Mesothelial cell of epicardium (in vitro differentiated cells): ENCODE data around the gene RPL22. TPM values are rescaled to one million over a fixed set of nuclear protein-coding genes. Genes with fewer than 3 reads are reported as not detected.
"Not testable (repeated sequence)": the region's sequence is repeated elsewhere in the genome, so short reads cannot be mapped to it uniquely, and the experiment has no call there.

Source experiments
- DNase-seq, 2 experiments: peaks; one replicate each; pipeline ENCODE4 v3.0.0; 2021; ENCODE audit warnings: low spot score in 2 of 2; ENCODE audit not compliant: unreplicated experiment in 2 of 2
- H3K27ac Mint-ChIP-seq: 2 replicates; pipeline ENCODE4 v1.8.0; 2021; ENCODE audit warnings: mixed read lengths
- H3K27me3 Mint-ChIP-seq: 2 replicates; pipeline ENCODE4 v1.8.0; 2021; ENCODE audit warnings: low read depth, mixed read lengths
- H3K36me3 Mint-ChIP-seq: 2 replicates; pipeline ENCODE4 v1.8.0; 2021; ENCODE audit warnings: mixed read lengths
- H3K4me1 Mint-ChIP-seq: 2 replicates; pipeline ENCODE4 v1.8.0; 2021; ENCODE audit warnings: mixed read lengths
- H3K4me3 Mint-ChIP-seq: 2 replicates; pipeline ENCODE4 v1.8.0; 2021; ENCODE audit warnings: mild to moderate bottlenecking, moderate library complexity, mixed read lengths
- H3K9me3 Mint-ChIP-seq: 2 replicates; pipeline ENCODE4 v1.8.0; 2021; ENCODE audit warnings: mixed read lengths
- total RNA-seq: library from RNA; stranded (reverse); gene quantifications from 3 replicates; pipeline ENCODE4 v1.2.1, GENCODE V29; 2021
- TF ChIP-seq, protein P1 (sequence below): fragments of 200-600 bp; sonication (generic); IDR thresholded peaks from one replicate; pipeline ENCODE4 v1.5.0; 2021; ENCODE audit warnings: antibody characterized with exemption; ENCODE audit not compliant: unreplicated experiment

Gene RPL22
- total RNA-seq, 1 donor from 2014 or later, result 426 TPM

DNA sequence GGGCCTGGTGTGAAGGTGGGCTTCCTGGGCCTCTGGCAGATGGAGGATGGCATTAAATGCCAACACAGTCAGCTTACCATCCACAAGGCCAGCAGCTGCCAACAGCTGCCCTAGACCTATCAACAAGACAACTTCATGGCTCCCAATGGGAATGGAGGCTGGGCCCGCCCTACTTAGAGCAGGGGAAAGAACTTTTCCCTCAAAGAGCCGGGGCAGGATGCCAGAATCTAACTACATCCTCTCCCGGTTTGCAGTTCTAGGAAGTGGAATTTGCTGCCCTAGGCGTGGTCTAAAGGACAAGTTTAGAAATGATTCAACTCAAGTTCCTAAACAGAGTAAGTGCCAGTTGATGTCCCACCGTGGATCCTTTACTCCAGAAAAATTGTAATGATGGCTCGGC is 23.2 kb upstream of the RPL22 start:
- no peaks in the 10 kb centered on the region for H3K9me3 Mint-ChIP-seq
- H3K27ac Mint-ChIP-seq, result no peak overlapping the region
- no peak for DNase-seq
- H3K27me3 Mint-ChIP-seq, result no peaks in the 10 kb centered on the region
- TF ChIP-seq, protein P1, sequence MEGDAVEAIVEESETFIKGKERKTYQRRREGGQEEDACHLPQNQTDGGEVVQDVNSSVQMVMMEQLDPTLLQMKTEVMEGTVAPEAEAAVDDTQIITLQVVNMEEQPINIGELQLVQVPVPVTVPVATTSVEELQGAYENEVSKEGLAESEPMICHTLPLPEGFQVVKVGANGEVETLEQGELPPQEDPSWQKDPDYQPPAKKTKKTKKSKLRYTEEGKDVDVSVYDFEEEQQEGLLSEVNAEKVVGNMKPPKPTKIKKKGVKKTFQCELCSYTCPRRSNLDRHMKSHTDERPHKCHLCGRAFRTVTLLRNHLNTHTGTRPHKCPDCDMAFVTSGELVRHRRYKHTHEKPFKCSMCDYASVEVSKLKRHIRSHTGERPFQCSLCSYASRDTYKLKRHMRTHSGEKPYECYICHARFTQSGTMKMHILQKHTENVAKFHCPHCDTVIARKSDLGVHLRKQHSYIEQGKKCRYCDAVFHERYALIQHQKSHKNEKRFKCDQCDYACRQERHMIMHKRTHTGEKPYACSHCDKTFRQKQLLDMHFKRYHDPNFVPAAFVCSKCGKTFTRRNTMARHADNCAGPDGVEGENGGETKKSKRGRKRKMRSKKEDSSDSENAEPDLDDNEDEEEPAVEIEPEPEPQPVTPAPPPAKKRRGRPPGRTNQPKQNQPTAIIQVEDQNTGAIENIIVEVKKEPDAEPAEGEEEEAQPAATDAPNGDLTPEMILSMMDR, result no peak
- peaks cover 37% of the 10 kb centered on the region for H3K36me3 Mint-ChIP-seq
- H3K4me1 Mint-ChIP-seq, result peaks cover 10% of the 10 kb centered on the region
- H3K4me3 Mint-ChIP-seq, result no peak overlapping the region

DNA sequence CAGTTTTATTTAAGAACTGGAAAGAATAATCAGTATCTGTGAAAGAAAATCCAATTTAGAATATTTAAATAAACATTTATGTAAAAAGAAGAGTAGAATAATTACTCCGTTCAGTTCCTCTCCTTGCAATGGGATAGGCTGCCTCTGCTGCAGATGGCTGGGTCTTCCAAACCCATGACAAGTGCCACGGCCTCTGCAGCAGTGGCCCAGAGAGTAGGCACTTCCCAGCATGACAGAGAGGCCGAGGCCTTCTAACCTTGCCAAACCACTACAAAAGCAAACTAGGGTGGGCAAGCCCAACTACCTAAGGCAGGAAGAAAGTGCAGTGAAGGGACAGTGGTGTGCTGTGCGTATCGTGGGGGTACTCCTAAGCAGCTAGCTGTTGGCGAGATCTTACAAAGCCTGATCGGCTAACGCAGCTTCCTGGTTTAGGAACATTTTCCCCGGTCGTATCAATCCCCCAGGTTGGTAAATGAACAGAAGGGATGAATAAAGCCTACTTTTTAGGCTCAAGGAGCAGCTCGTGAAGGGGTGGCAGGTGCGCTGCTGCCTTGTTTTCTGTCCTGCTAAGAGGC is 21.9 kb upstream of the RPL22 start:
- no peak for DNase-seq
- Mint-ChIP-seq H3K4me1 (peaks cover 10% of the 10 kb centered on the region), H3K4me3 (no peak overlapping the region), H3K9me3 (no peaks in the 10 kb centered on the region), H3K27ac (peak overlapping the region; percentile 51), H3K27me3 (no peaks in the 10 kb centered on the region), H3K36me3 (peaks cover 38% of the 10 kb centered on the region)
- TF ChIP-seq, protein P1, result no peak

DNA sequence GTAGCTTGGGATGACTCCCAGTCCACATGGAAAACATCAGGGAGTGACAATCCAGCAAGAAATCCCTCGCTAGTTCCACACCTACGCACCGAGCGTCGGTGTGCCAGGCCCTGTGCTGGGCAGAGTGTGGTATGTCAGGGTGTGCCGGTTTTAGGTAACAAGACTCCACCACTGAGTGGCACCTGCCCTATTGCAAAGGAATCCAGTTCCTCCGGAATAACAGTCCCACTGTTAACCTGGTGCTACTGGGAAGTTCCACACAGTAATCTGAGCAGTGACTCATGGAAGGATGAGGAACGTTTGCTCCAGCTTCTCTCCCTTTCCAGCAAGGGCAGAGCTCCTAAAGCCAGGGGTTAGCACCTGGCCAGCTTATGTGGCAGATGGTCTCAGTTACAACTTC is 20.8 kb upstream of the RPL22 start:
- Mint-ChIP-seq H3K4me3 (no peak overlapping the region), H3K27me3 (no peaks in the 10 kb centered on the region), H3K4me1 (peaks cover 10% of the 10 kb centered on the region), H3K27ac (peak overlapping the region; percentile 80), H3K36me3 (peaks cover 39% of the 10 kb centered on the region), H3K9me3 (no peaks in the 10 kb centered on the region)
- TF ChIP-seq, protein P1, result no peak
- no peak for DNase-seq

DNA sequence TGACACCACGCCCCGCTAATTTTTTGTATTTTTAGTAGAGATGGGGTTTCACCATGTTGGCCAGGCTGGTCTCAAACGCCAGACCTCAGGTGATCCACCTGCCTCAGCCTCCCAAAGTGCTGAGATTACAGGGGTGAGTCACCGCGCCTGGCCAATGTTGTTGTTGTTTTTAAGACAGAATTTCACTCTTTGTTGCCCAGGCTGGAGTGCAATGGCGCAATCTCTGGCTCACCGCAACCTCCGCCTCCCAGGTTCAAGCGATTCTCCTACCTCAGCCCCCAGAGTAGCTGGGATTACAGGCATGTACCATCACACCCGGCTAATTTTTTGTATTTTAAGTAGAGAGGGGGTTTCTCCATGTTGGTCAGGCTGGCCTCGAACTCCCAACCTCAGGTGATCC is 20.2 kb upstream of the RPL22 start:
- DNase-seq, result not testable (repeated sequence)

DNA sequence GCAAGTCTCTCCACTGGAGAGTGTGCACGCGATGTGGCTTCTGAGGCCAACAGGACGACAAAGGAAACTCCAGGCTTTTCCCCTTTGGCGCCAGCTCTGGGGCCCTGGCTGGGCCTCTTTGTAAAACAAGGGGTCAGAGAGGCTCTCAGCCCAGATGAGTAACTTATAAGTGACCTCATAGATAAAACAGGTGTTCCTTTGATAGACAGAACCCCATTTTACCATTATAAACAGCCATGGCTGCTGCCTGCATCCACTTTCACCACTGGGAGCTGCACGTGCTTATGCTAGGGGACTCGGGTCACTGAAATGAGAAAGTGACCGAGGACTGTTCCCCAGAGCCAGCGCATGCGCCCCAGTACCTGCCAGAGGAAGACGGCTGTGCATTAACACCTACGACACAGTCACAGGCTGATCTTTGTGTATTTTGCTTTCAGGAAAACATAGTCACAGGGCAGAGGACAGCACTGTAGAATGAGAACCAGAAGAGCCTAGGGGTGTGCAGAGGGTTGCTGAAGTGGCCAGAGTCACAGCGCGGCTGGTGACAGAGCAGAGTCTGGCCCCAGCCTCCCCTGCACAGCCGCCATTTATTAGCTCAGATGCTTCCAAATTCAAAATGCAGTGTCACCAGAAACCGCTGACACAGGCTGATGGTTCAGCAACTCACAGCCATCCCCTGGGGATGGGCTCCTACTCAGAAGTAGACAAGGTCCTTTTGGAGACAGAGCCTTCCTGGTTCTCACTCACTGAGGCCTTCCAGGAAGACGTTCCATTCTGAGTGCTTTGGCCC is 19.2 kb upstream of the RPL22 start:
- no peaks in the 10 kb centered on the region for H3K9me3 Mint-ChIP-seq
- H3K27ac Mint-ChIP-seq, result no peak overlapping the region
- H3K4me1 Mint-ChIP-seq, result peaks cover 10% of the 10 kb centered on the region
- H3K36me3 Mint-ChIP-seq, result peaks cover 37% of the 10 kb centered on the region
- TF ChIP-seq, protein P1, result no peak
- DNase-seq, result no peak
- H3K27me3 Mint-ChIP-seq, result no peaks in the 10 kb centered on the region
- no peak overlapping the region for H3K4me3 Mint-ChIP-seq

More for the DNA sequence above, 20.2 kb upstream of the RPL22 start:
- not testable (repeated sequence) for H3K4me1 Mint-ChIP-seq, H3K9me3 Mint-ChIP-seq, H3K4me3 Mint-ChIP-seq, H3K27ac Mint-ChIP-seq, H3K27me3 Mint-ChIP-seq
- H3K36me3 Mint-ChIP-seq, result peaks cover 39% of the 10 kb centered on the region

DNA sequence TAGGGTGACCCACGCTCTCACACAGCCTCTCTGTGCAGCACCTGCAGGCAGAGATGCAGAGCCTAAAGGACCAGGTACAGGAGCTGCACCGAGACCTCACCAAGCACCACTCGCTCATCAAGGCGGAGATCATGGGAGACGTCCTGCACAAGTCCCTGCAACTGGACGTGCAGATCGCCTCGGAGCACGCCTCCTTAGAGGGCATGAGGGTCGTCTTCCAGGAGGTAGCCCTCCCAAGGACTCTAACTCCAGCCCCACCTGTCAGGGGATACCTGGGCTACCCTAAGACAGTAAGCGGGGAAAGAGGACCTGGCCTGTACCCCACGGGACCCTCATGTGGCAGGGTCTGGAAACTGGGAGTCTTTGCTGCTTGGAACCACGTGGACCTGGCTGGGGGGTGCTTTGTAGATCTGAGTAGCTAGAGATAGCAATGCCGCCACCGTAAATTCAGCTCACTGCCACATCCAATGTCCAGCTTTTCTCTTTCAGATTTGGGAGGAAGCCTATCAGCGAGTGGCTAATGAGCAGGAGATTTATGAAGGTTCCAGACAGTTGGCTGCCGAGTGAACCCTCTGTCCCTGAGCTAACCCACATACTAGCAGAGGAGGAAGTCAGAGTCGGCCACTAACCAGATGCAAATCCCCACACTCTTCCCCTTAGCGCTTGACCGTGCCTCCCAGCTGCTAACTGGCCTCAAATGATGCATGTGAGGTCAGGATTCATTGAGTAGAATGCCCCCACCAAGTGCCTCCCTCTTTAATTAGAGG is 13.0 kb upstream of the RPL22 start:
- Mint-ChIP-seq H3K27me3 (no peaks in the 10 kb centered on the region), H3K27ac (no peak overlapping the region), H3K4me1 (peaks cover 16% of the 10 kb centered on the region), H3K4me3 (no peak overlapping the region), H3K9me3 (no peaks in the 10 kb centered on the region), H3K36me3 (peaks cover 41% of the 10 kb centered on the region)
- DNase-seq, result no peak
- TF ChIP-seq, protein P1, result no peak
